CD14-positive monocyte (primary cell): ENCODE data around the gene TBC1D13. TPM values are rescaled to one million over a fixed set of nuclear protein-coding genes. Genes with fewer than 3 reads are reported as not detected.

Experiments
- DNase-seq, 3 donors: peaks; one replicate each; pipeline ENCODE4 v3.0.0-alpha.2; 2011 to 2022
- H2AFZ ChIP-seq: 2 replicates; pipeline ENCODE4 v1.6.0; 2012; ENCODE audit warnings: mild to moderate bottlenecking, low read depth, low read length, inconsistent platforms; ENCODE audit not compliant: insufficient read depth, poor library complexity, severe bottlenecking
- H3K27ac ChIP-seq, 2 donors: 1 replicate in 1 of 2; 2 replicates in 1 of 2; pipeline ENCODE4 v1.5.1; 2012 to 2013; ENCODE audit warnings: low read length in 2 of 2, control low read depth in 1 of 2, inconsistent platforms in 1 of 2, low read depth in 1 of 2, mild to moderate bottlenecking in 1 of 2
- H3K27me3 ChIP-seq, 2 donors: one replicate each; pipeline versions ENCODE4 v1.6.0 to v1.6.1; 2011 to 2013; ENCODE audit warnings: low read length in 2 of 2; ENCODE audit not compliant: control insufficient read depth in 2 of 2, insufficient read depth in 2 of 2
- H3K36me3 ChIP-seq, 2 donors: replicated peaks in 1 of 2; 1 replicate in 1 of 2; 2 replicates in 1 of 2; pipeline versions ENCODE4 v1.5.1 to v1.6.1; 2012 to 2013; ENCODE audit warnings: low read length in 2 of 2, control low read depth in 1 of 2, inconsistent platforms in 1 of 2, mild to moderate bottlenecking in 1 of 2; ENCODE audit not compliant: insufficient read depth in 2 of 2, control insufficient read depth in 1 of 2
- H3K4me1 ChIP-seq, 2 donors: 1 replicate in 1 of 2; 2 replicates in 1 of 2; pipeline versions ENCODE4 v1.5.1 to v1.6.1; 2012 to 2013; ENCODE audit warnings: low read length in 2 of 2, control low read depth in 1 of 2, inconsistent platforms in 1 of 2, mild to moderate bottlenecking in 1 of 2, moderate library complexity in 1 of 2; ENCODE audit not compliant: insufficient read depth in 2 of 2, control insufficient read depth in 1 of 2
- H3K4me2 ChIP-seq: replicated peaks from 2 replicates; pipeline ENCODE3; 2012; ENCODE audit warnings: low read length, moderate library complexity, mild to moderate bottlenecking; ENCODE audit not compliant: poor library complexity, severe bottlenecking; ENCODE audit errors: extremely low read depth
- H3K4me3 ChIP-seq, 3 experiments: fragments of 200-600 bp in 1 of 3; sonication (generic) in 1 of 3; replicated peaks in 1 of 3; 1 replicate in 2 of 3; 2 replicates in 1 of 3; pipeline ENCODE4 v1.5.1; 2011 to 2013; ENCODE audit warnings: low read length in 3 of 3, mild to moderate bottlenecking in 3 of 3, control low read depth in 2 of 3, low read depth in 2 of 3, inconsistent platforms in 1 of 3, moderate library complexity in 1 of 3
- H3K79me2 ChIP-seq: 2 replicates; pipeline ENCODE4 v1.6.0; 2012; ENCODE audit warnings: mild to moderate bottlenecking, control low read depth, inconsistent platforms, low read length, moderate library complexity; ENCODE audit not compliant: insufficient read depth
- H3K9ac ChIP-seq: 2 replicates; pipeline ENCODE4 v1.6.0; 2017; ENCODE audit warnings: low read length, mild to moderate bottlenecking; ENCODE audit not compliant: insufficient read depth, poor library complexity, severe bottlenecking
- H3K9me3 ChIP-seq, 2 donors: replicated peaks in 1 of 2; 1 replicate in 1 of 2; 2 replicates in 1 of 2; pipeline versions ENCODE4 v1.5.1 to v1.6.1; 2012 to 2013; ENCODE audit warnings: low read length in 2 of 2, control low read depth in 1 of 2; ENCODE audit not compliant: control insufficient read depth in 1 of 2, insufficient read depth in 1 of 2
- H4K20me1 ChIP-seq: 2 replicates; pipeline ENCODE4 v1.6.0; 2012; ENCODE audit warnings: mild to moderate bottlenecking, low read length, control low read depth, moderate library complexity; ENCODE audit not compliant: insufficient read depth
- H3K27ac Mint-ChIP-seq, 7 donors: one replicate each; pipeline ENCODE4 v1.8.0; 2020; ENCODE audit warnings: mild to moderate bottlenecking in 7 of 7, mixed read lengths in 7 of 7, moderate library complexity in 6 of 7, inconsistent platforms in 2 of 7
- H3K27me3 Mint-ChIP-seq, 3 donors: one replicate each; pipeline ENCODE4 v1.8.0; 2021 to 2022; ENCODE audit warnings: low read depth in 3 of 3, mild to moderate bottlenecking in 3 of 3, mixed read lengths in 3 of 3, moderate library complexity in 3 of 3, inconsistent platforms in 1 of 3
- H3K36me3 Mint-ChIP-seq, 2 donors: one replicate each; pipeline ENCODE4 v1.8.0; 2020; ENCODE audit warnings: mixed read lengths in 2 of 2, inconsistent platforms in 1 of 2, mild to moderate bottlenecking in 1 of 2
- H3K4me1 Mint-ChIP-seq: one replicate; pipeline ENCODE4 v1.8.0; 2020; ENCODE audit warnings: mild to moderate bottlenecking, mixed read lengths
- H3K4me3 Mint-ChIP-seq, 2 donors: one replicate each; pipeline ENCODE4 v1.8.0; 2020; ENCODE audit warnings: mild to moderate bottlenecking in 2 of 2, mixed read lengths in 2 of 2, moderate library complexity in 1 of 2
- H3K9me3 Mint-ChIP-seq, 7 donors: one replicate each; pipeline ENCODE4 v1.8.0; 2020 to 2022; ENCODE audit warnings: mixed read lengths in 7 of 7, mild to moderate bottlenecking in 6 of 7, moderate library complexity in 6 of 7, inconsistent platforms in 2 of 7
- CTCF ChIP-seq: fragments of 200-600 bp; IDR thresholded peaks from one replicate; pipeline ENCODE4 v1.8.0; 2022; ENCODE audit warnings: antibody characterized with exemption, mild to moderate bottlenecking
- WGBS: methylation state at CpG from one replicate; pipeline ENCODE4 v1.1.5; 2013; ENCODE audit warnings: missing lambda C conversion rate; ENCODE audit not compliant: insufficient coverage; 5-methylcytosine and 5-hydroxymethylcytosine counted together
- intact Hi-C, 2 donors: fragments of 100-400 bp; cut with micrococcal nuclease; formaldehyde crosslinking; loops; one replicate each; pipeline versions ENCODE4 v1.15.0 to v1.15.1; 2023
- polyA plus RNA-seq, 3 donors: library from polyadenylated mRNA; depleted of rRNA in 1 of 3; unstranded in 2 of 3; stranded (reverse) in 1 of 3; fragments of 300-500 nt in 2 of 3; fragments of >200 nt in 1 of 3; fragmentation: Illumina TruSeq in 2 of 3; gene quantifications; 1 replicate in 2 of 3; 2 replicates in 1 of 3; pipeline ENCODE4 v1.2.3, GENCODE V29; 2012 to 2021

The TBC1D13 gene
- polyA plus RNA-seq, 3 donors = 9.9 to 16.8 (median 13.8) TPM

GRCh38 chr9:128829477-128830251, 42.6 kb downstream of the TBC1D13 start, which contains the start of gene SPOUT1:
SPOUT1 (minus strand) TSS chr9:128829794; CDS start chr9:128829780, 14 bp downstream.
- no peaks in the 10 kb centered on the region for H3K9me3 ChIP-seq
- Mint-ChIP-seq H3K36me3 (peaks cover 24 to 35% of the 10 kb centered on the region in 2 donors), H3K4me3 (peak within 1 kb of the TSS; percentile 84 to 91), H3K4me1 (peaks cover 15% of the 10 kb centered on the region), H3K27me3 (peaks cover 0 to 4% (median 0%) of the 10 kb centered on the region in 3 donors), H3K27ac (peak within 1 kb of the TSS; percentile 10 to 93 (median 83)), H3K9me3 (no peaks in the 10 kb centered on the region)
- H4K20me1 ChIP-seq = no peaks in the 10 kb centered on the region
- H2AFZ ChIP-seq = peak within 1 kb of the TSS; percentile 99
- peak; percentile 88 to 91 (median 88) for DNase-seq
- peaks cover 15 to 22% of the 10 kb centered on the region in 2 donors for H3K4me1 ChIP-seq
- peak within 1 kb of the TSS; percentile 87 for H3K4me2 ChIP-seq
- no peaks in the 10 kb centered on the region for H3K27me3 ChIP-seq
- H3K4me3 ChIP-seq = peak within 1 kb of the TSS; percentile 81 to 97 (median 82)
- H3K36me3 ChIP-seq = peaks cover 24 to 31% of the 10 kb centered on the region in 2 donors
- peaks cover 12% of the 10 kb centered on the region for H3K79me2 ChIP-seq
- H3K27ac ChIP-seq = peak within 1 kb of the TSS in 1 of 2 donors; percentile 82
- under 1% methylated on average over 50 of the region's 56 CpGs for WGBS
- intact Hi-C loops = no loop called here
- H3K9ac ChIP-seq = peak within 1 kb of the TSS; percentile 86
- no peak for TF ChIP-seq CTCF

GRCh38 chr9:128833696-128834095, 46.6 kb downstream of the TBC1D13 start:
- Mint-ChIP-seq H3K4me3 (no peak overlapping the region), H3K27ac (no peak overlapping the region), H3K4me1 (peaks cover 10% of the 10 kb centered on the region), H3K27me3 (peaks cover 0 to 4% (median 0%) of the 10 kb centered on the region in 3 donors), H3K9me3 (no peaks in the 10 kb centered on the region), H3K36me3 (peaks cover 2 to 20% of the 10 kb centered on the region in 2 donors)
- H3K27ac ChIP-seq = no peak overlapping the region
- WGBS = 100% methylated on average over 8 of the region's 10 CpGs
- TF ChIP-seq CTCF = no peak
- peaks cover 12 to 16% of the 10 kb centered on the region in 2 donors for H3K4me1 ChIP-seq
- peaks cover 8% of the 10 kb centered on the region for H3K79me2 ChIP-seq
- H2AFZ ChIP-seq = no peak overlapping the region
- no peaks in the 10 kb centered on the region for H3K27me3 ChIP-seq
- no peaks in the 10 kb centered on the region for H3K36me3 ChIP-seq
- no peaks in the 10 kb centered on the region for H4K20me1 ChIP-seq
- intact Hi-C loops = no loop called here
- no peak overlapping the region for H3K4me3 ChIP-seq
- H3K4me2 ChIP-seq = no peak overlapping the region
- no peak overlapping the region for H3K9ac ChIP-seq
- H3K9me3 ChIP-seq = no peaks in the 10 kb centered on the region
- no peak for DNase-seq
